ENCODE results near the gene FAM180A.
"Not testable (repeated sequence)": the region's sequence is repeated elsewhere in the genome, so short reads cannot be mapped to it uniquely, and the experiment has no call there.

Gene FAM180A

DNA sequence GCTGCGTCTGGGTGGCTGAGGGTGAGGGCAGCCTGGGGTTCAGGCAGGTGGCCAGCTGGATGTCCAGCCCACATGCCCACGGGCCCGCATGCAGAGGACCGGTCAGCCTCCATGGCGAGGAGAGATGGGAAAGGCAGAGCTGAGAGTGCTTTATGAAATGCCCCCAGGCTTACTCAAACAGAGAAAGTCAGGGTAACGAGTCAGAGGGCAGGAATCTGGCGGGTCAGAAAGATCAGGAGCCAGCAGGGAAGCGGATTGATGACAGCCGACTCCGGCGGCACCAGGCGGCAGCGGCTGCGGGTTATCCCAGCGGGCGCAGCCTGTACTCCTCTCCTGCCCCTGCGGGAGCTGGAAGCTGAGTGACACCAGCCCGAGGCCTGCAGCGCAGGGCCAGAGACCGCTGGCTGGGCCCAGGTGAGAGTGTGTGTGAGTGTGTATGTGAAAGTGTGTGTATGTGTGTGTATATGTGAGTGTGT lies 34.0 kb downstream of the FAM180A start:
- peak; percentile 80 for DNase-seq (ENCODE audit: low read depth, low spot score)

DNA sequence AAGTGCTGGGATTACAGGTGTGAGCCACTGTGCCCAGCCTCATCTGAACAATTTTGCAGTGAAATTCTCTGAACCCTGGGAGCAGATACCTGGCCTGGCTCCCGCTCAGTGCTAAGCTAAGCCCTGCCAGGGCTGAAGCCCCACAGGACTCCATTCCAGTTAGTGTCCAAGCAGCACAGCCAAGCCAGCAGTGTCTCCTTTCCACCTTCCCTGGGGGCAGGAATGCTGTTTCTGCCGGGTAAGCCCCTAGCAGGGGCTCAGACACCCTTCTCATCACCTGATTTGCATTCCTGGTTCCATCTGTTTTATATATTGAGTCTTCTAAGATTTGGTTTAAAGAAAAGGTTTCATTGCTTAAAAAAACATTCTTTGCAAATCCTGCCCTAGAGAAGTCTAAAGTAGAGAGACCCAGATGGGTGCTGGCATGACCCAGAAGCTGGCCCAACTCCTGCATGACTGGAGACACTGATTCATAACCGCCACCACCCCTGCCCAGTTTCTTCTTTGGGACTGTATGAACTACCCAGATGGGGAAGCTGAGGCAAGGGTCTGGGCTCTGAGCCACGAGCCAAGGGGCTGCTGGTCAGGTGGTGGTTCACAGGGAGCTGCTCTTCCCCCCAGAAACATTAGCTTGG lies 34.7 kb downstream of the FAM180A start:
- DNase-seq (ENCODE audit: low read depth, low spot score) = no peak

DNA sequence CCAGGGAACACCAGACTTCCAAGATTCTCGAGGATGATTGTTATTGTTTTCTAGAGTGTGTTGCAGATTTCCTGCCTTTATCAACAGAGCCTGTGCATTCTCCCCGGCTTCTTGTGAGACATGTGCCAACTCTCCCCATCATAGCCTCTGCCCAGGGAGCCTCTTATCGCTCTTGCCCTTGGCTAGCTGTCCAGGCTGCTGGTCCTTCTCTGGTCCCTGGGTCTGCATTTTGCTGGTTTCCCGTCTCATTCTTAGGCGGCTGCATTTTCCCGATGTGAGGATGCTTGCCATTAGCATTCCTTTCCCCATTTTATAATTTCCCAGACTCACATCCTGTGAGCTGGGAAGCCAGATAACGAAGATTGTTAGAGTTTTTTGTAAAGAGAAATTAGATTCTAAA lies 35.8 kb downstream of the FAM180A start:
- no peak for DNase-seq (ENCODE audit: low read depth, low spot score)

DNA sequence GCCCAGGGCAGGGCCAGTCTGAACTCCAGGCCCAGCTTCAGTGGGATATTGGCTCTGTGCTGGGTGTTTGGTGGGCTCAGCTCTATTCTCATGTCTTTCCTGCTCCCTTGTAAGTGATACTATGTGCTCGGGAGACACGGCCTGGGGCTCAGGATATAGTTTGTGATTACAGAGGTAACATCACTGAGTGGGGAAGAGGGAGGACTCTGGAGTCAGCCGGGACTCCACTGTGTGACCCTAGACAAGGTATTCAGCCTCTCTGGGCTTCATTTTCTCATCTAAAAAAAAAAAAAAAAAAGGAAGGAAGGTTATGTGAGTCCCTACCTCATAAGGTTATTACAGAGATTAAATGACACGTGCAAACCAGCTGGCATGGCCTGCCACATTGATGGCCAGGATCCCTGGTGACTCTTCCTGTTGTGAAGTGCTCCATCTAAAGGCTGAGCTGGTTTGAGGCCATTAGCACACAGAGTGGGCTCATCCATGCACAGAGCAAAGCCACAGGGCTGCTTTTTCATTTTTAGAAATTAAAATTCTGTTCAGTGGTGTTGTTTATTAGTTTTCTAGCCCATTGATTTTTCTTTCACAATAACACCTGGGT lies 36.3 kb downstream of the FAM180A start:
- no peak for DNase-seq (ENCODE audit: low read depth, low spot score)

DNA sequence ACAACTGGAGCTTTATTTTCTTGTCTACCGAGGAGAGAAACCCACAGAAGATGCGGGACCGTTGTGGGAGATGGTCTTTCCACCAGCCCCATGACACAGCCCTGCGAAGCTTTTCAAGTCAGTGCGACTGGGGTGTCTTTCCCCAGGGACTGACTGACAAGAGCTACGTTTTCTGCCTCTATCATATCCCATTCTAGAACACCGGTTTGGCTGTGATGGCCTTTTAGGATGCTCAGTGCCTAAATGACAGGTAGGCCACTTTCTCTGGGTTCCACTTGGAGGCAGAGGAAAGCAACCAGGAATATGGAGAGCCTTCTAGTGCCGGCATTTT lies 37.5 kb downstream of the FAM180A start:
- no peak for DNase-seq (ENCODE audit: low read depth, low spot score)

DNA sequence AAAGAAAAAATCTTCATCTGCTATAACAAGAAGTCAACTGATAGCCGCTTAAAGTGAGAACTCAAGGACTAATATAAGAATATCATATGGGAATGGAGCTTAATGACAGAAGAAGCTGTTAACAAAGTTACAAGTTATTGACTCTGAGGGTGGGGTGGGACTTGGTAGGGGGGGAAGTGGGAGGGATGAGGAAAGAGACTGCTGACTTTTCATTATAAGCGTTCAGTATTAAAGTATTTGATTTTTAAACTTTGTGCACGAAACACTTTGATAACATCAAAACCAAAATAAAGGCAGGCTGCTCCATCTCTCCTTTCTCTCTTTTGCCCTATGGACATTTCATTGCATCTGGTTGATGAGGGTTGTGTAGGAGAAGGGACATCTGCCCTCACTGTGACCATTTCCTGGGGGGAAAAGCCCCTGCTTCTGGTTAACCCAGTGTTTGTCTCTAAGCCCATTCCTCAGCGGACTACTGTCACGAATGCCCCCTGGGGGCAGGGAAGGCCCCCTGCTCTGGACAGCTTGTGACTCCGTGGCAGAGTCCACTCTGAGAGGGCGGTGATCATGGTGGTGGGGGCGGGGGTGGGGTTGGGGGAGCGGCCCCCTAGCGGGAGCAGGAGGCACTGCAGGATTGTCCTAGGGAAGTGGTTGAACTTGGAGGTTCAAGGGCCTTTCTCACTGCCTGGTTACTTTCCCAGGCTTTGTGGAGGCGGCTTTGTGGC lies 38.0 kb downstream of the FAM180A start:
- DNase-seq (ENCODE audit: low read depth, low spot score) = no peak

DNA sequence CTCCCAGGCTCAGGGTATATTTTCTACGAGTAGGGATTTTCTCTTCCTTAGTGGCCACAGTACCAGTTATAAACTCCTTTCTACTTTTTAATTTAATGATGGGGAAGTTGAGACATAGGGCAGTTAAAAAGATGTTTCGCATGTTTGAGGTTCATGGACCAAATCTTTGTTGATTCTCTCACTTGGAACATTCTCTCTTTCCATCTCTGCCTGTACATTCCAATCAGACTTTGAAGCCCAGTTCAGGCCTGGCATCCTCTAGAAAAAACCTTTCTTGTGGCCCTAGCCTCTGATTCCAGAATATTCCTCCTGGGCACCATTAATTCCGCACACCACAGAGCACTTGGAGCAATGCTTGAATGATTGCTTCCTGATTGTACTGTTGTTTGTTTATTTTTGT lies 39.1 kb downstream of the FAM180A start:
- DNase-seq (ENCODE audit: low read depth, low spot score) = no peak

DNA sequence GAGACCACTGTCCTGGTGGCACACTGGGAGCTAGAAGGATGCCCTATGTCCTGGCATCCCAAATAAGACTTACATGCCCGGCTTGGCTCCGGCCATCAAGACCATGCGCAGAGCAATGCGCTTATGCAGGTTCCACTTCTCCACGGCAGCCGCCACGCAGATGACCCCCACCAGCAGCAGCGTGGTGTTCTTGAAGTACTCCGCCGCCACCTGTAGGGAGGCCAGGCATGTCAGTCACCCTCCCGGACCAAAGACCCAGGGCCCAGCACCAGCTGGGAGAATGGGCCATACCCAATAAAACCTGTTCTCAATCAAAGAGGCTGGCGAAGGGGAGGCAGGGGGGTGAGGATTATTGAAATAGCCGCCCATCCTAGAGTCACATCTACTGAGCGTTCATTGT lies 40.6 kb downstream of the FAM180A start:
- DNase-seq (ENCODE audit: low read depth, low spot score) = no peak

DNA sequence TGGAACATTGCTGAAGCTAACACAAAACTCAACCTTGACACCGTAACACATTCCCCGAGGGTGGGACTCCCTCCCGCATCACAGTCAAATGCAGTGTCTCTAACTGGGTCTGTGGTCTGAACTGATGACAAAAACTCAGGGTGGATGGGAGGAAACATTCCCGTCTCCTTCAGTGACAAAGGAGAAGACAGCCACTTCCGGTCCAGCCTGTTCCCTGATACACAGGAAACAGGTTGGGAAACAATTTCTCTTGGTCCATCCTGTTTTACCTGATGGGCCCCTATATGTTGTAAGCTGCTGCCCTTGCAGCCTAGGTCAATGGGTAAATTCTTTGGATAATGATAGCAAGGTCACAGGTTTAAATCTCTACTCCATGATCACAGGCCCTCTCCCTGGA lies 41.0 kb downstream of the FAM180A start:
- DNase-seq (ENCODE audit: low read depth, low spot score) = no peak

DNA sequence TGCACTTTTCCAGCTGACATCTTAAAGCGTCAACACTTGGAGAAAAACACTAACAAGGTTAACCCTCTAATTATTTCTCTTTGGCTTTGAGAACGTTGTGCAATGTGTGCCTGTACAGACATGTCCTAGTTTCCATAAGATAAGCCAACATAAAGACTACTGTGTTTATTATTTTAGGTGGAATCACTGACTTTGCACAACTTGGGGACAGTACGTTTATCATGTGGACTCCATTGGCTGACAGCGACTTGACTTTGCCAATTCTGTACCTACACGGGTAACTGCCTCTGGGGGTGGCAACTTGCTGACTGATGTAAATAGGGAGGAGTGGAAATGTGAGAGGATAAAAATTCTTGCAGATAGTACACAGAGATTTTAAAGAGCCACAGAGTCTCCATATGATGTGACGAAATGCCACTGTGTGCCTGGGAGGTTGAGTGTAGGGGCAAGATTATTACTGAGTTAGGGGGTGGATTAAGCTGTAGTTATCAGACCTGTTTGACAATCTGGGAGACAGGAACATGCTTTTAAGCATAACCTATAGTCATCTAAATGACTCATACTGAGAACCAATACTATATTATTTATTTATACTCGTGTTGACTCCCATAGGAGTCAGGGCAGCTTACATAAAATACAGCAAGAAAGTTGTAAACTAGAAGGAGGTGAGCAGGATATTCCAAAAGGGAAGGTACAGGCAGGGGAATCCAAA lies 41.6 kb downstream of the FAM180A start:
- no peak for DNase-seq (ENCODE audit: low read depth, low spot score)

DNA sequence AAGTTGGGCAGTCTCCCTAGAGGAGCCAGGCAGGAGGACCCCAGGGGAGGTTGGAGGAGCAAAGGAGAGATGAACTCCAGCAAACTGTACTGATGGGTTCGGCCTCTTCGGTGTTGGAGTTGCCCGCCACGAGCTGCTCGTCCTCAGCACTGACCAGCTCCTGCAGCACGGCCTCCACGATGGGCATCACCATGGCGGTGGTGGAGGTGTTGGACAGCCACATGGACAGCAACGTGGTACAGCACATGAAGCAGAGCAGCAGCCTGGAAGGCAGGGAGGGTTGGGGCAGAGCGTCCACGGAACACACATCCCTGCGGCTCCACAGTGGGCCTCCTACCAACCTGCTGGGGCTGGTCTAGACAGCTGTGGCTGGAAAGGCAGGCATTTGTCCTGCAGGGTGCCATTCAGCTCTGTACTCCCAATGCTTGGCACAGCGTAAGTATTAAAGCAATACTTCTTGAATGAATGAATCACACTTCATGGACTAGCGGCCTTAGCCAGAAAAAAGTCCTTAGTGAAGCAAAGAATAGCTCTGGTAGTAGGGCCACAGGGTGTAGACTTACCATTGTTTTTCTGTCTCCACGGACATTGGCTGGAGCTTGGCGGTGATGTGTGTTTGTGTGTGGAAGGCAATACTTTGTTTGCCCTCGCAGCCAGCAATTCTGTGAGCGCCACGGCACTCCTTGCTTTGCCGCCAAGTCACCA lies 42.4 kb downstream of the FAM180A start:
- no peak for DNase-seq (ENCODE audit: low read depth, low spot score)

DNA sequence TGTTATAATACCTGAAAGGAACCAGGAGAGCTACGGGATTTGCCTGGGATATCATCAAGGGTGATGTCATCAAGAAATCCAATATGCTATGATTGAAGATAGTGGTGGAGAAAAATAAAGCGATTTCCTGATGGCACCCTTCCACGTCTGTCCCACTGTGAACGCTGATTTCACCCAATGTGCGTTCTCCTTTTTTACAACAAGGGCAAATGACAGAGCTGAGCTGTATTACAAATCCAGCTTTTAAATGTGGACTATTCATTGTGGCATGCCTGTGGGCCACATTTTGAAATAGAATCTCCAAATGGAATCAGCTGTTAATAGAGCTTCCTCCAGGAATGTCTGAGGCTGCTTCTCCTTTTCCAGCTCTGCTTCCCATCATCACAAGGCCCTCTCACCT lies 43.9 kb downstream of the FAM180A start:
- DNase-seq (ENCODE audit: low read depth, low spot score) = no peak

DNA sequence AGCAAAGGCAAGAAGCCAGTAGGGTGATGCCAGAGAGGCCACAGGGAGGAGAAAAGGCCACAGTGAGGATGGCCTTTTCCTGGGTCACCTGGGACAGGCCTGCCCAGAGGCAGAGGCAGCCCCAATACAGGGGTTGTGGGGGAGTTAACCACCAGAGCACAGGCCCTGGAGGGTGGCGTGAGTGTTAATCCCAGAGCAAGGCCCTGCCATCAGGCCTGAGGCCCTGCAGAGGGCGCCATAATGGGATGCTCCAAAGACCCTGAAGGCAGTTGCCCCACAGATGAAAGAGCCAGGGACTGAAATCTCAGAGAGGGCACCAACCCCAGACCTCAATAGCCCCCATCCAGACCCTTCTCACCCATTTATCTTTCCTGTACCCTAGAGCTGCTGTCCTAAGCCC lies 44.5 kb downstream of the FAM180A start:
- DNase-seq (ENCODE audit: low read depth, low spot score) = no peak

DNA sequence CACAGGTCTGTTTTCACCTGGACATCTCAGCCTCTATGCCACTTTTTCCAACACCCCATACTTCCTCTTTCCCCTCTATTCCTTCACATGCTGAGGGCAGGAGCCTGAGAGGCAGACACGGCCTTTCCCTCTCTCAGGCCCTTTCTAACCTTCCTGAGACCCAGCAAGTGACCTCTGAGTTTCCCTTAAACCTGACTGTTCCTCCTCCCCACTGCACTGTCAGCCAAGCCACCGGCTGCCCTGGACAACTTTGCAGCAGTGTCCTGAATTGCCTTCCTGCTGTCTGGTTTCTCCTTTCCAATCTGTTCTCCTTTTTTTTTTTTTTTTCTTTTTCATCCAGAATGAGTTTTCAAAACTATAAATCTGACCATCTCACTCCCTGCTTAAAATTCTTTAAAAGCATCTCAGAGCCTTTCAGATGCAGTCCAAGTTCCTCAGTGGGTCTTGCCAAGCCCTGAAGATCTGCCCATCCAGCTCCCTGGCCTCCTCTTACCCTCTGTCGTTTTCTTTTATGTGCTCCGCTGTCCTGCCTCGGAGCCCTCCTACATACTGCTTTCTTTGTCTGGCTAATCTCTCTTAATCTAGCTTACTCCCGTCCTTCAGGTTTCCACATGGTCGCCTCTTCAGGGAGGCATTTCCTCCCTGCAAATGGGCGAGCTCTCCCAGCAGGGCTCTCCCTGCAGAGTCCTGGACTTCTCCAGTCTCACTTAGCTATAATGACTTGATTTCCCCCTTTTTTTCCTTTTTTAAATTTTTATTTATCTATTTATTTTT lies 51.1 kb downstream of the FAM180A start:
- DNase-seq (ENCODE audit: low read depth, low spot score) = no peak

DNA sequence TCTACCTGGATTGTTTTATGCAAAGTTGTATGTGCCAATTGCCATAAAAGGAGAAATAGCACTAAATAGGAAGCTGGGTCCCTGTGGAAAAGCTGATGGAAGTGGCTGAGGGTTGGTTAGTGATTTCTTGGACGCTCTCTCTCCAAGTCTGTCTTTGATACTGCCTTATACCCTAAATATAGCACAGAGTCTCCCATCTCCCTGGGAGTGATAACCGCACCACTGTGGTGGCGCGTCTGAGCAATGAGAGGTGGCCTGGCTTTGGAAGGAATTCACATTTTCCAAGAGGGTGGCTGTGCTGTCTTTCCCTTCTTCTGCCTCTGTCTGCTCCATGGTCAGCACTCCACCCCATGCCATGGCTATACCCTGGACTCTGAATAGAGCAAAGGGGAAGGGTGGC lies 55.1 kb downstream of the FAM180A start:
- no peak for DNase-seq (ENCODE audit: low read depth, low spot score)

DNA sequence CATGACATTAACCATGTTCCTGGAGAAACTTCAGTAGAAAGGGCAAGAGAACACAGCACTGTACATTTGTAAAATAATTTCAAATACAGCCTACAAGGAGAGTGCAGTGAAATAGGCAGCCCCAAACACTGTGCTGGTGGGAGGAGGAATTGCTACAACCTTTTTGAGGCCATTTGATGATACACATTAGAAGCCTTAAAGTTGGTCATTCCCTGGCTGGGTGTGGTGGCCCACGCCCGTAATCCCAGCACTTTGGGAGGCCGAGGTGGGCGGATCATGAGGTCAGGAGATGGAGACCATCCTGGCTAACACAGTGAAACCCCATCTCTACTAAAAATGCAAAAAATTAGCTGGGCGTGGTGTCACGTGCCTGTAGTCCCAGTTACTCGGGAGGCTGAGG lies 56.0 kb downstream of the FAM180A start:
- not testable (repeated sequence) for DNase-seq (ENCODE audit: low read depth, low spot score)

DNA sequence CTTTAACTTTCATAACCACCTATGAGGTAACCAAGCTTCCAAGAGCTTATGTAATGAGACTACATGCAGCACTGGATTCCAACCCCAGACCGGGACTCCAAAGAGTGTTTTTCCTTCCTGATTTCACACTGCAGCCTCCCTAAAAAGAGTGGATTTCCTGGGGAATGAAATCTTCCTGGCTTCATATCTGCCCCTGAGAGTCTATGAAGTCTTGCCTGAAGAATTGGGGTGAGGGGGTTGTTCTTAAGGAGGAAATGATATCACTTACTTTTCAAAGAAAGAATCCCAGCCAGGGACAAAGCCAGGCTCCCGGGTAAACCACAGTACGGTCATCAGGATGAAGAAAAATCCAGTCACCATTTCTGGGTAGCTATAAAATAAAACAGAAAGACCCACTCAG lies 56.6 kb downstream of the FAM180A start:
- no peak for DNase-seq (ENCODE audit: low read depth, low spot score)

DNA sequence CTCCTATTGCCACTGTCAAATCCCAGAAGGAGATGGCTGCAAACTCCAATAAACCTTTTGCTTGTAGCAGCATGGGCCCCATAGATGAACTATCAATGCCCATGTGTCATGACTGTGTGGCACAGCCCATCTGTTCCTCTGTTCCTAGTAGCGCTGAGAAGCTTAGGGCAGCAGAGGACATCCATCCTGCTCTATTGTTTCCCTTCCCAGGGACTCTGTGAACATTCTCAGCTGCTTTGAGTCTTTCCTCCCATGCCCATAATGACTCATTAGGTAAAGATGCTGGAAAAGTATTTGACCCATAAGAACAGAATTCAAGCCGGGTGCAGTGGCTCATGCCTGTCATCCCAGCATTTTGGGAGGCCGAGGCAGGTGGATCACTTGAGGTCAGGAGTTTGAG lies 58.0 kb downstream of the FAM180A start:
- DNase-seq (ENCODE audit: low read depth, low spot score) = no peak

DNA sequence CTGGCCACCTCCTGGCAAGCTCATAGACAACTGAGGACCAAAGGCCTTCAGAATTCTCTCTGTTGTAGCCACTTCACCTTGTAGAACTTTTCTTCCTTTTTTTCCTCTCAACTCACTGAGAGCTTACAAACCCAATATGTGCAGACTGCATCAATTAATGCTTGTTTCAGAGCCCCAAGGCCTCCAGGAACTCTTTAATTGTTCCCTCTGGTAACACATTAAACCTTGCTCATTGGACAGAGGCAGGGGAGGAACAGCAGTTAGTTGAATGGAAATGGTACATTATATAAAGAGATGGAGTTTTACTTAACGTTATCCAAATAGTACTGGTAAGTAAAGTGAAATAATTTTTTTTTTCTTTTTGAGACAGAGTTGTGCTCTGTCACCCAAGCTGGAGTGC lies 61.1 kb downstream of the FAM180A start:
- DNase-seq (ENCODE audit: low read depth, low spot score) = no peak

DNA sequence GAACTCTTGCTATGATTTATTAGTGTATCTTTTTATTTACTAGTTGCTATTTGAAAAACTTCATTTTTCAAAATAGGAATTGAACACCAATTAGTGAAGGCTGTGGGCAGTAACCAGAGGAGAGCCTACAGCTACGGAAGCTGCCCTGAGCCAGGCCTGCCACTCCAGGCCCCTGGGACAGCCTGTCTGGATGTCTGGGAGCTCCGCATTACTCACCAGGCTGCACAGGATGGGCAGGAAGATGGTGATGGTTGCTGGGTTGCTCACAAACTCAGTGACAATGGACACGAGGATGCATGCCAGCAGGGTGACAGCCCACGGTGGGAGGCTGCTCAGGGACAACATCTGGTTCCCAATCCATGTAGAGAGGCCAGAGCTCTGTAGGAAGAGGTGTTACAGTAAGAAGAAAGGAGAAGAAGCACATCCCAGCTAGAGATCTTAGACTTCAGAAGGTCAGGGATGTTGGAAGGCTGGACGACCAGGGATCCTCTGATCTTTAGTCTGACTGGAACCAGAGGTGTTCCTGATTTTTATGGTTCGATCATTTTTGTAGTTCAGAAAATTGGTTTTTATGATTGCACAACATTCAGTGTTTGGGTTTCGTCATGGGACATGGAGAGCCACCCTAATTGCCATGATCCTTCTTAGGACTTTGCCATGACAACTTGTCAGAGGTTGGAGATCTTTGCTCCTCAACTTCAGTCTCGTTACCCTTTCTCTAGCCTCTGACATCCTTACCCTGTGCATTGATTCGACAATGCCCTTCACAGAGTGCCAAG lies 63.1 kb downstream of the FAM180A start:
- DNase-seq (ENCODE audit: low read depth, low spot score) = no peak

Data from brain pericyte (primary cell).